Natural killer cell treated with Interleukin-12 subunit alpha and Interleukin-12 subunit beta and Interleukin-15 and Interleukin-18, amount 100 ng/mL, for 72 hours (primary cell): ENCODE results near the gene TTBK1. TPM values are rescaled to one million over a fixed set of nuclear protein-coding genes. Genes with fewer than 3 reads are reported as not detected.

ENCODE experiments used
- ATAC-seq, 2 donors: fragments of 150-1000 bp; cut with Tn5 transposase in 1 of 2; sonication (Bioruptor Pico), chemical (Tn5 transposase) in 1 of 2; 2 replicates each; pipeline ENCODE4 v1.10.0; 2021
- DNase-seq: peaks from one replicate; pipeline ENCODE4 v3.0.0; 2022; ENCODE audit warnings: low spot score
- H3K27ac Mint-ChIP-seq, 2 donors: 1 replicate in 1 of 2; 2 replicates in 1 of 2; pipeline ENCODE4 v1.8.0; 2022; ENCODE audit warnings: mixed read lengths in 2 of 2, mild to moderate bottlenecking in 1 of 2, moderate library complexity in 1 of 2
- H3K27me3 Mint-ChIP-seq, 2 donors: 1 replicate in 1 of 2; 2 replicates in 1 of 2; pipeline ENCODE4 v1.8.0; 2022; ENCODE audit warnings: mixed read lengths in 2 of 2
- H3K36me3 Mint-ChIP-seq: one replicate; pipeline ENCODE4 v1.8.0; 2022; ENCODE audit warnings: mixed read lengths
- H3K4me1 Mint-ChIP-seq, 2 donors: 1 replicate in 1 of 2; 2 replicates in 1 of 2; pipeline ENCODE4 v1.8.0; 2022; ENCODE audit warnings: low read depth in 2 of 2, mixed read lengths in 2 of 2, mild to moderate bottlenecking in 1 of 2
- H3K4me3 Mint-ChIP-seq: one replicate; pipeline ENCODE4 v1.8.0; 2022; ENCODE audit warnings: mixed read lengths
- H3K9me3 Mint-ChIP-seq: 2 replicates; pipeline ENCODE4 v1.8.0; 2022; ENCODE audit warnings: mixed read lengths
- total RNA-seq, 2 donors: library from RNA; stranded (reverse); gene quantifications; one replicate each; pipeline ENCODE4 v1.2.3, GENCODE V29; 2022

Gene TTBK1
- total RNA-seq, 2 donors from 2014 or later: 0.75 to 0.81 TPM

DNA sequence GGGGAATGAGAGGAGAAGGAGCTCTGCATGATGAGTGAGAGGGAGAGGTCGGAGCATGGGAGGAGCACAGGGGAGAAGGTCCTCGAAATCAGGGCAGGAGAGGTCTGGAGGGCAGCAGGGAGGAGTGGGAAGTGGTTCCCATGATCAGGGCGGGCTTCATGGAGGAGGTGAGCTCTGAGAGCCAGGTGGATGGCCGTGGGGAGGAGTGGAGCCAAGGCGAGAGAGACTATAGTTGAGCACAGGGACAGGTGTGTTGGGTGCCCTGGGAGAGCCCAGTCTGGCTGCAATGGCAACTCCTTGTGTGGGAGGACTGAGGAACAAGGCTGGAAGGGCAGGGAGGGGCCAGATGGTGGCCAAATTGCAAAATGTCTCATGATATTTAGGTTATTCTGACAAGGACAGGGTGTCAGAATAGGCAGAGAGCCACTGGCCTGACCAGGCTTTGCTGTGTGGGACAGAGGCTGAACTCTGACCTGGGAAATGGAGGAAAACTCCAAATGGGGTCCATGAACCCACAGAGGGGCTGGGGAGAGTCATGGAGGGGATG, 21.4 kb downstream of the TTBK1 start:
- Mint-ChIP-seq H3K27me3 (peaks cover 0 to 16% of the 10 kb centered on the region in 2 donors), H3K36me3 (no peaks in the 10 kb centered on the region), H3K27ac (no peak overlapping the region), H3K4me3 (no peak overlapping the region), H3K4me1 (peaks cover 10% of the 10 kb centered on the region in 2 donors), H3K9me3 (no peaks in the 10 kb centered on the region)
- no peak for ATAC-seq
- no peak for DNase-seq

DNA sequence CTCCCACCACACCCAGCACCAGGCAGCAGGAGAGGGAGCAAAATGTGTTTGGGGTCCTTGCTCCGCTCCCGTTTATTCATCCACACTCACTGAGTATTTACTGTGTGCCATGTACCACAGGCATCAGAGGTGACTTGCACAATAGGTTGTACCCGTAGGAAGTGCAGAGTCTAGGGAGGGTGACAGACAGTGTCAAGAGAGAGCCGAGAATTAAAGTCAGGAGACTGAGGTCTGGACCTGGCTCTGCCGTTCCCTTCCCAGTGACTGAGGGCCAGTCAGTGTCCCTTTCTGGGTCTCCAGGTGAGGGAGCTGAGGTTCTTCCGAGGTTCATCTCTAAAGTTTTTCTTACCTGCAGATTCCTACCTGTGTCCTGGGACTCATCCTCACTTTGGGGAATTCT, 22.3 kb downstream of the TTBK1 start:
- no peak overlapping the region for H3K27ac Mint-ChIP-seq
- H3K27me3 Mint-ChIP-seq: peaks cover 0 to 21% of the 10 kb centered on the region in 2 donors
- ATAC-seq: no peak
- H3K4me1 Mint-ChIP-seq: peaks cover 10 to 14% of the 10 kb centered on the region in 2 donors
- H3K4me3 Mint-ChIP-seq: no peak overlapping the region
- no peaks in the 10 kb centered on the region for H3K9me3 Mint-ChIP-seq
- no peaks in the 10 kb centered on the region for H3K36me3 Mint-ChIP-seq
- no peak for DNase-seq

DNA sequence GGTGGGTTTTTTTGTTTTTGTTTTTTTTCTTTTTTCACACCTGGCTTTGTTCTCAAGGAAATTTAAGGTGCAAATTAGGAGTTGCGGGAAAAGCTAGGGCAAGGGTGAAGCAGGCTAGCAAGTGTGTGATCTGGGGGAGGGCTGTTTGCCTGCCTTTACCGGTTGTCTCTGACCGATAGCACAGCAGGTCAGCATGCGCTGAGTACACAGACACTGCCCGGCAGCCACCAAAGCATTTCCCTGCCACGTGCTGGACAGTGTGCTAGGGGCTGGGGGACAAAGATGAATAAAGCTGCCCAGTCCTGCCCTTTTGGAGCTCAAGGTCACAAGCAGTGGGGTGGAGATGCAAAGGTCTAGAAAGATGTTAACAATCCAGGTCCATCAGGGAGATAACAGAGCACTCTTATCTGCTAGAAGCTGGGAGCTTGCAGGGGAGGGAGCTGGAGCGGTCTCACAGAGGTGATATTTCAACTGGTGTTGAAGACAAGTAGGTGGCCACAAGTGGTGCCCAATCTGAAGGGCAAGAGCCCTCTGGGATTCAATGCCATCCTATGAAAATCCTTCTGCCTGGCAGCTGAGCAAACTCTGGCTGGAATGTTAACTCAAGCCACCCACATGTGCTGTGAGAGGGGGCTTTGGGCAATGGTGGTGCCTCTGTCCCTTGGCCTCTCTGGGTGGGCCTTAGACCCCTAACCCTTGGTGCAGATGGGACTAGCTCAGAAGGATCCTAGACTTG, 24.5 kb downstream of the TTBK1 start:
- no peak overlapping the region for H3K27ac Mint-ChIP-seq
- no peak for ATAC-seq
- H3K4me3 Mint-ChIP-seq: no peak overlapping the region
- no peaks in the 10 kb centered on the region for H3K9me3 Mint-ChIP-seq
- peak; percentile 50 for DNase-seq
- peaks cover 0 to 21% of the 10 kb centered on the region in 2 donors for H3K27me3 Mint-ChIP-seq
- peaks cover 10 to 14% of the 10 kb centered on the region in 2 donors for H3K4me1 Mint-ChIP-seq
- no peaks in the 10 kb centered on the region for H3K36me3 Mint-ChIP-seq

GRCh38 chr6:43268355-43268700, 25.0 kb downstream of the TTBK1 start:
- peaks cover 10 to 14% of the 10 kb centered on the region in 2 donors for H3K4me1 Mint-ChIP-seq
- DNase-seq: no peak
- H3K9me3 Mint-ChIP-seq: no peaks in the 10 kb centered on the region
- ATAC-seq: no peak
- no peaks in the 10 kb centered on the region for H3K36me3 Mint-ChIP-seq
- peaks cover 0 to 21% of the 10 kb centered on the region in 2 donors for H3K27me3 Mint-ChIP-seq
- no peak overlapping the region for H3K4me3 Mint-ChIP-seq
- H3K27ac Mint-ChIP-seq: no peak overlapping the region

DNA sequence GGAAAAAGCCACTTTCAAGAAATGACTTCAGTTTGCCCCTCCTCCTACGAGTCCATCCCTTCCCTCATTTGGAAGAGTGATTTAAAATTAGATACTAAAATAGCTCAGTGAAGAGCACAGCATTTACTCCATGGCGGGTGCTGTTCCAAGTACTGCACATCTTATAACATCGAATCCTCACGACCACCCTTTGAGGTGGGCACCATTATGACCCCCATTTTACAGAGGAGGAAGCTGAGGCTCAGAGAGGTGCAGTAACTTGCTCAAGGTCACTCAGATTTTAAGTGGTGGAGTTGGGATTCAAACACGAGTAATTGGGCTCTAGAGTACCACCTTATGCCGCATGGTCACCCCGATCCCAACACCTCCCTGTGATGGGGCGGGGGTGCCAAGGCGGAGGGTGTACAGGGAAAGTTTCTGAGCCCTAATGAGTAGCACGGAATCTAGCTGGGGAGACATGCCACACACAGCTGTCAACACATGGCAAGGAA, 25.5 kb downstream of the TTBK1 start:
- H3K27ac Mint-ChIP-seq: no peak overlapping the region
- peak; percentile 6 for DNase-seq
- H3K4me1 Mint-ChIP-seq: peaks cover 6 to 12% of the 10 kb centered on the region in 2 donors
- ATAC-seq: no peak
- peaks cover 0 to 18% of the 10 kb centered on the region in 2 donors for H3K27me3 Mint-ChIP-seq
- no peaks in the 10 kb centered on the region for H3K9me3 Mint-ChIP-seq
- peak overlapping the region; percentile 70 for H3K4me3 Mint-ChIP-seq
- H3K36me3 Mint-ChIP-seq: no peaks in the 10 kb centered on the region

GRCh38 chr6:43269273-43270007, 26.2 kb downstream of the TTBK1 start:
- Mint-ChIP-seq H3K27ac (no peak overlapping the region), H3K36me3 (no peaks in the 10 kb centered on the region), H3K9me3 (no peaks in the 10 kb centered on the region), H3K27me3 (peaks cover 0 to 19% of the 10 kb centered on the region in 2 donors), H3K4me1 (peaks cover 6 to 16% of the 10 kb centered on the region in 2 donors), H3K4me3 (peak overlapping the region; percentile 70)
- DNase-seq (peak; percentile 60), ATAC-seq (peak; percentile 63 to 66)

DNA sequence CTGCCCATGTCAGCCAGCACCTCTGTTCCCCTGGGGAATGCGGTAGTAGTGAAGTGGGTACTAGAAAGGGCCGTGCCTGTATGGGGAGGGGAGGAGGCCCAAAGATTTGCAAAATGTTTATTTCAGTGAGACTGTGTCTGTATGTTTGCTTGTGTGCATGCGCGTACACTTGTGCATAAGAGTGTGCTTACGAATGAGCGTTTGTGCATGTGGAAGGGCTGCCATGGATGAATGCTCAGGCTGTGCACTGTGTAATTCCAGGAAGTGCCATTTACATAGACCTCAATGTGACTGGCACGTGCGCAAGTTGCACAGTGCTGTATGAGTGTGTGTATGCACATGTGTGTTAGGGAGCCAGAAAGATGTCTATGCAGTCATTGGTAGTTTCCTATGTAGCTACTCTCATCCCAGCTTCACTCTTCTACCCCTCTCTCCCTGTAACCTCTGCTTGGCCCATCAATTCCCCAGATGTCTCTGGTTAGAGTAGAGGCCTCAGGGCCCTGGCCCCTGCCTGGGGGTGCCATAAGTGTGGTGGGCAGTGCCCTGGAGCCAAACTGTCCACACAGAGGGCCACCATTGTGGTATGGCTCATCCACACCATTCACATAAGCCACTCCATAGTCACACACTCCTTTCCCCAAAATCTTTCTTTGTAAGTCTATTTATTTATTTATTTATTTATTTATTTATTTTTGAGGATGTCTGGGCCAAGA, 28.0 kb downstream of the TTBK1 start:
- H3K36me3 Mint-ChIP-seq: no peaks in the 10 kb centered on the region
- ATAC-seq (no peak), DNase-seq (peak; percentile 31)
- no peaks in the 10 kb centered on the region for H3K9me3 Mint-ChIP-seq
- peaks cover 5 to 22% of the 10 kb centered on the region in 2 donors for H3K27me3 Mint-ChIP-seq
- no peak overlapping the region for H3K4me3 Mint-ChIP-seq
- no peak overlapping the region for H3K27ac Mint-ChIP-seq
- H3K4me1 Mint-ChIP-seq: peaks cover 11 to 23% of the 10 kb centered on the region in 2 donors

GRCh38 chr6:43271944-43272343, 28.7 kb downstream of the TTBK1 start:
- Mint-ChIP-seq H3K27me3 (peaks cover 8 to 24% of the 10 kb centered on the region in 2 donors), H3K4me3 (no peak overlapping the region), H3K4me1 (peaks cover 13 to 27% of the 10 kb centered on the region in 2 donors), H3K9me3 (no peaks in the 10 kb centered on the region), H3K27ac (no peak overlapping the region), H3K36me3 (no peaks in the 10 kb centered on the region)
- peak; percentile 49 for DNase-seq
- no peak for ATAC-seq

- DNase-seq (peak; percentile 15), ATAC-seq (no peak)
- Mint-ChIP-seq H3K36me3 (no peaks in the 10 kb centered on the region), H3K9me3 (no peaks in the 10 kb centered on the region), H3K4me3 (no peak overlapping the region), H3K27ac (no peak overlapping the region), H3K27me3 (peaks cover 8 to 26% of the 10 kb centered on the region in 2 donors), H3K4me1 (peaks cover 17 to 33% of the 10 kb centered on the region in 2 donors)
These were observed 30.4 kb downstream of the TTBK1 start for GRCh38 chr6:43273707-43274106.

DNA sequence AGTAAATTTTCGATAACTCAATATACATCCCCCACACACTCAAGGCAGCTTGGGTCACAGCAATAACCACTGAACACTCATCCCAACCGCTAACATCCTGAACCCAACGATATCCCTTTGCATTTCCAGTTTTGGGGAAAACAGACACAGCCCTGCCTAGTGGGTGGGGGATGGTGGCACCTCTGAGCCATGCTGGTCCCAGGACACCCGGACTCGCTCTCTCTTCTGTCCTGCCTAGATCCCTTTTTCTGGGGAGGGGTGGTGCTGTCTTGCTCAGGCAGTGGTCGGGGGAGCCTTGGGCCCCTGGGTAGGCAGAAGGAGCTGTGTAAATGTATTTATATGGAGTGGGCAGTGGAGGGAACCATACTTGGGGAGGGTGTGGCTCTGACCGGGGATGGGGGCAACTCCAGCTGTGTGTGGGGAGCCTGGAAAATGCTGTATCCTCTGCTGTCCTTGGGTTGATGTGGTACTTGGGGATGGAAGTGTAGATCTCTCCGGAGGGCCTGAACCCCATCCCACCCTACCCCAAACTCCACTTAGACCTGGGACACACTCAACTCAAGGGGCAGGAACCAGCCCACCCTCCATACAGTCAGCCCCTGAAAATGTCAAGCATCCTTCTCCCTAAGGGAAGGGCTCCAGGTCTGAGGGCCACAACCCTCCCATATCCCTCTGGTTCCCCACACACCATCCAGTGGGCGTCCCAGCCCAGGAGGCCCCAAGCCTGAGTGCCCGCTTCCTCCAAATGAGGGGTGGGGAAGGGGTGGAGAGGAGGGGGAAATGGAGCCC, 31.0 kb downstream of the TTBK1 start:
- peak; percentile 39 for DNase-seq
- Mint-ChIP-seq H3K4me3 (no peak overlapping the region), H3K4me1 (peaks cover 12 to 28% of the 10 kb centered on the region in 2 donors), H3K36me3 (no peaks in the 10 kb centered on the region), H3K9me3 (no peaks in the 10 kb centered on the region), H3K27ac (no peak overlapping the region), H3K27me3 (peaks cover 8 to 22% of the 10 kb centered on the region in 2 donors)
- no peak for ATAC-seq

- Mint-ChIP-seq H3K27ac (no peak overlapping the region), H3K4me1 (peaks cover 12 to 27% of the 10 kb centered on the region in 2 donors), H3K9me3 (no peaks in the 10 kb centered on the region), H3K4me3 (no peak overlapping the region), H3K36me3 (no peaks in the 10 kb centered on the region), H3K27me3 (peaks cover 8 to 20% of the 10 kb centered on the region in 2 donors)
- ATAC-seq (peak; percentile 29 to 43), DNase-seq (no peak)
These were observed 31.8 kb downstream of the TTBK1 start for GRCh38 chr6:43274916-43275597.

DNA sequence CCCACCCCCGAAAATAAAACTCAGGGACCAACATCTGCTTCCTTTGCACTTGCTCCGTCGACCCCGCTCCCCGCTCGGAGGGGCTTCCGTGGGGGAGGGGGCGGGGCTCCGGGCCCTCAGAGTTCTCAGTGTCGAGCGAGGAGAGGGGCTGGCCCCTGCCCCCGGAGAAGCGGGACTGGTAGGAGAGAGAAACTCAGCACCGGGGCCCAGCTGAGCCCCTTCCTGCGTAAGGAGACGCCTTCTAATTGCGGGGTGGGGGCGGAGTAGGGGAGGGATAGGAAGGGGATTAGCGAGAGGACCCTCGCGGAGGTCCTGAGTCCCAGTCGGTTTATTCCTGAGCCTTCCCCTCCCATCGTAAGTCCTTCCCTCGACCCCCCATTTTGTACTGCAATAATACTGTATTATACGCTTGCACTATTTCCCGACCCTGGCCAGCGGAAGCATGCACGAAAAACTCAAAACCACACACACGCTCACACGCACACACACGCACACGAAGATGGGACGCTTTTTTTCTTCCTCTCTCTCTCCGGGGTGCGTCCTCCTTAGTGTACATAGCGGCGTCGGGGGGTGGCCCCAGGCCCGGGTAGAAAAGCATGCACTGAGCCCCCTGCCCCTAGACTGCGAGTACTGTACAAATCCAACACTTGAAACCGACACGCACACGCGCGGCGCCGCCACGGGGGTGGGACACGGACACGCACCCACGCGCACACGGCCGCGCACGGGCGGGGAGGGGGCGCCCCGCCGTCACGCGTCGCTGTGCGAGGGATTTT, 32.7 kb downstream of the TTBK1 start:
- ATAC-seq (peak in 1 of 2 donors; percentile 26), DNase-seq (no peak)
- H3K27ac Mint-ChIP-seq: no peak overlapping the region
- H3K4me3 Mint-ChIP-seq: peak overlapping the region; percentile 88
- peaks cover 12 to 25% of the 10 kb centered on the region in 2 donors for H3K4me1 Mint-ChIP-seq
- no peaks in the 10 kb centered on the region for H3K9me3 Mint-ChIP-seq
- H3K36me3 Mint-ChIP-seq: no peaks in the 10 kb centered on the region
- peaks cover 17 to 22% of the 10 kb centered on the region in 2 donors for H3K27me3 Mint-ChIP-seq
